Measurements from ENCODE around the gene HOXB1. TPM values are rescaled to one million over a fixed set of nuclear protein-coding genes. Genes with fewer than 3 reads are reported as not detected.

The HOXB1 gene
- total and polyA plus RNA-seq, 2 of the 13 experiments (the other 11 are each of a cell fraction or from before 2014, with no cell fraction given) = not detected

DNA sequence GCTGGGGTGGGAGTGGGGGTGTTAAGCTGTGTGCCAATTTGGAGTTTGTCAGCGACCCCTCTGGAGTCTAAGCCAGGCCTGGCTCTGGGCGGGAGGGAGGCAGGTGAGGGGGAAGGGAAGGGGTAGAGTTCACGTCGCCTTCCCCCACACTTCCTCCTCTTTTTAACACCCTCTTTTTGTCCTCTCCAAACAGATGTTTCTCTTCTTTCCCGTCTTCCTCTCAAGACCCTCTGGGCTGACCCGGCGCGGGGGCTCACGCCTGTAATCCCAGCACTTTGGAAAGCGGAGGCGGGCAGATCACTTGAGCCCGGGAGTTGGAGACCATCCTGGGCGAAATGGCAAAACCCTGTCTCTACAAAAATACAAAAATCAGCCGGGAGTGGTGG, 3.3 kb downstream of the HOXB1 start:
- H3K27ac ChIP-seq (ENCODE audit: extremely low read length, insufficient read depth, low read length) = no peak overlapping the region
- no peaks in the 10 kb centered on the region for H3K36me3 ChIP-seq (replicated peaks in 1 of 2; ENCODE audit: control insufficient read depth in 1 of 2, insufficient read depth in 2 of 2, low read length in 2 of 2)
- ChIA-PET CTCF (ENCODE audit: low intra/inter-chr PET ratio, low total read pairs) (no interaction called here), POLR2A (no interaction called here)
- no peaks in the 10 kb centered on the region for H3K79me2 ChIP-seq (ENCODE audit: insufficient read depth, low read length)
- DNase-seq (ENCODE audit: low spot score) = no peak
- 37% methylated on average over 13 of the region's 14 CpGs for WGBS (ENCODE audit: low lambda C conversion rate)
- in situ Hi-C loops (cut with HindIII; ENCODE audit: extremely low pct_ligation_motif_present, low pct_unique_long_range_greater_than_20kb) = no loop called here
- no peak overlapping the region for H2AFZ ChIP-seq (ENCODE audit: low read length)
- H3K9me3 ChIP-seq (ENCODE audit: low read length) = no peaks in the 10 kb centered on the region
- H3K4me2 ChIP-seq (ENCODE audit: low read depth, low read length) = no peak overlapping the region
- intact Hi-C loops (cut with micrococcal nuclease; ENCODE audit: unreplicated experiment) = no loop called here
- H3K9ac ChIP-seq (ENCODE audit: insufficient read depth, low read depth, low read length) = no peak overlapping the region
- BruUV-seq (replicated peaks) = no TSS peak
- no peak for FAIRE-seq
- H3K27me3 ChIP-seq (ENCODE audit: control insufficient read depth in 1 of 2, insufficient read depth in 2 of 2, low read length in 2 of 2) = peaks cover 6 to 72% of the 10 kb centered on the region in 2 experiments
- TF ChIP-seq, protein P1, sequence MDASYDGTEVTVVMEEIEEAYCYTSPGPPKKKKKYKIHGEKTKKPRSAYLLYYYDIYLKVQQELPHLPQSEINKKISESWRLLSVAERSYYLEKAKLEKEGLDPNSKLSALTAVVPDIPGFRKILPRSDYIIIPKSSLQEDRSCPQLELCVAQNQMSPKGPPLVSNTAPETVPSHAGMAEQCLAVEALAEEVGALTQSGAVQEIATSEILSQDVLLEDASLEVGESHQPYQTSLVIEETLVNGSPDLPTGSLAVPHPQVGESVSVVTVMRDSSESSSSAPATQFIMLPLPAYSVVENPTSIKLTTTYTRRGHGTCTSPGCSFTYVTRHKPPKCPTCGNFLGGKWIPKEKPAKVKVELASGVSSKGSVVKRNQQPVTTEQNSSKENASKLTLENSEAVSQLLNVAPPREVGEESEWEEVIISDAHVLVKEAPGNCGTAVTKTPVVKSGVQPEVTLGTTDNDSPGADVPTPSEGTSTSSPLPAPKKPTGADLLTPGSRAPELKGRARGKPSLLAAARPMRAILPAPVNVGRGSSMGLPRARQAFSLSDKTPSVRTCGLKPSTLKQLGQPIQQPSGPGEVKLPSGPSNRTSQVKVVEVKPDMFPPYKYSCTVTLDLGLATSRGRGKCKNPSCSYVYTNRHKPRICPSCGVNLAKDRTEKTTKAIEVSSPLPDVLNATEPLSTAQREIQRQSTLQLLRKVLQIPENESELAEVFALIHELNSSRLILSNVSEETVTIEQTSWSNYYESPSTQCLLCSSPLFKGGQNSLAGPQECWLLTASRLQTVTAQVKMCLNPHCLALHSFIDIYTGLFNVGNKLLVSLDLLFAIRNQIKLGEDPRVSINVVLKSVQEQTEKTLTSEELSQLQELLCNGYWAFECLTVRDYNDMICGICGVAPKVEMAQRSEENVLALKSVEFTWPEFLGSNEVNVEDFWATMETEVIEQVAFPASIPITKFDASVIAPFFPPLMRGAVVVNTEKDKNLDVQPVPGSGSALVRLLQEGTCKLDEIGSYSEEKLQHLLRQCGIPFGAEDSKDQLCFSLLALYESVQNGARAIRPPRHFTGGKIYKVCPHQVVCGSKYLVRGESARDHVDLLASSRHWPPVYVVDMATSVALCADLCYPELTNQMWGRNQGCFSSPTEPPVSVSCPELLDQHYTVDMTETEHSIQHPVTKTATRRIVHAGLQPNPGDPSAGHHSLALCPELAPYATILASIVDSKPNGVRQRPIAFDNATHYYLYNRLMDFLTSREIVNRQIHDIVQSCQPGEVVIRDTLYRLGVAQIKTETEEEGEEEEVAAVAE (CRISPR knock-in tag; IDR thresholded peaks at IDR 0.05; ENCODE audit: borderline replicate concordance) = no peak
- TF ChIP-seq EZH2 (conservative IDR thresholded peaks at IDR 0.05; ENCODE audit: low read depth, low read length) = 0 out of 2 replicates have a peak, but pooled peaks have one; percentile 16
- TF ChIP-seq HOXA7 (CRISPR knock-in tag; IDR thresholded peaks at IDR 0.05) = no peak
- H3K4me1 ChIP-seq (ENCODE audit: insufficient read depth, low read length) = no peaks in the 10 kb centered on the region
- ATAC-seq = no peak
- no peaks in the 10 kb centered on the region for H4K20me1 ChIP-seq (ENCODE audit: insufficient read depth, low read length)
- no peak overlapping the region for H3K4me3 ChIP-seq (replicated peaks in 1 of 3; ENCODE audit: insufficient read depth in 1 of 3, low read depth in 2 of 3, low read length in 3 of 3)
